HG02588 (cell line): ENCODE measurements around the gene ERVK3-1.
"Not testable (repeated sequence)": the region's sequence is repeated elsewhere in the genome, so short reads cannot be mapped to it uniquely, and the experiment has no call there.

Experiments
- ATAC-seq: cut with Tn5 transposase; IDR thresholded peaks from one replicate; pipeline ENCODE4 v1.9.1; 2021; ENCODE audit warnings: mild to moderate bottlenecking, moderate library complexity; ENCODE audit not compliant: unreplicated experiment

The ERVK3-1 gene

GRCh38 chr19:58304255-58304654 is 922 bp upstream of the ERVK3-1 start:
- no peak for ATAC-seq

- ATAC-seq = no peak
Measured at GRCh38 chr19:58304748-58305064, 471 bp upstream of the ERVK3-1 start.

GRCh38 chr19:58305932-58306323 is 751 bp downstream of the ERVK3-1 start:
- no peak for ATAC-seq

- ATAC-seq = no peak
Measured at GRCh38 chr19:58307736-58308135, 2.6 kb downstream of the ERVK3-1 start.

- ATAC-seq = not testable (repeated sequence)
Measured at GRCh38 chr19:58310685-58311084, 5.5 kb downstream of the ERVK3-1 start.

GRCh38 chr19:58311345-58311865 is 6.2 kb downstream of the ERVK3-1 start:
- no peak for ATAC-seq

GRCh38 chr19:58315580-58315979 is 10.4 kb downstream of the ERVK3-1 start:
- no peak for ATAC-seq

GRCh38 chr19:58317476-58318072 is 12.4 kb downstream of the ERVK3-1 start:
- ATAC-seq = no peak

- ATAC-seq = no peak
Measured at GRCh38 chr19:58318297-58318696, 13.1 kb downstream of the ERVK3-1 start.

GRCh38 chr19:58319241-58319640 is 14.1 kb downstream of the ERVK3-1 start:
- no peak for ATAC-seq

GRCh38 chr19:58325311-58326022 is 20.3 kb downstream of the ERVK3-1 start:
- ATAC-seq = no peak

- no peak for ATAC-seq
Measured at GRCh38 chr19:58326501-58326913, 21.3 kb downstream of the ERVK3-1 start.

- ATAC-seq = peak; percentile 86
Measured at GRCh38 chr19:58326914-58327726, 21.9 kb downstream of the ERVK3-1 start, which contains the start of gene ZSCAN22. Gene ZSCAN22 (plus strand): TSS chr19:58326994. CDS start chr19:58334803, 7,809 bp downstream.

- ATAC-seq = no peak
Measured at GRCh38 chr19:58328999-58329398, 23.8 kb downstream of the ERVK3-1 start.

- ATAC-seq = no peak
Measured at GRCh38 chr19:58330458-58330857, 25.3 kb downstream of the ERVK3-1 start.

GRCh38 chr19:58332697-58333096 is 27.5 kb downstream of the ERVK3-1 start:
- no peak for ATAC-seq

- ATAC-seq = no peak
Measured at GRCh38 chr19:58334691-58335249, 29.6 kb downstream of the ERVK3-1 start.

GRCh38 chr19:58335630-58336029 is 30.5 kb downstream of the ERVK3-1 start:
- ATAC-seq = no peak

GRCh38 chr19:58336216-58336615 is 31.0 kb downstream of the ERVK3-1 start:
- no peak for ATAC-seq

- ATAC-seq = no peak
Measured at GRCh38 chr19:58336820-58337219, 31.6 kb downstream of the ERVK3-1 start.

- no peak for ATAC-seq
Measured at GRCh38 chr19:58338336-58338735, 33.2 kb downstream of the ERVK3-1 start.
